Measurements from ENCODE around the gene FAM43A.

The FAM43A gene

GRCh38 chr3:194676471-194676870 is 9.2 kb upstream of the FAM43A start:
- no peak for DNase-seq (ENCODE audit: low read depth)

DNA sequence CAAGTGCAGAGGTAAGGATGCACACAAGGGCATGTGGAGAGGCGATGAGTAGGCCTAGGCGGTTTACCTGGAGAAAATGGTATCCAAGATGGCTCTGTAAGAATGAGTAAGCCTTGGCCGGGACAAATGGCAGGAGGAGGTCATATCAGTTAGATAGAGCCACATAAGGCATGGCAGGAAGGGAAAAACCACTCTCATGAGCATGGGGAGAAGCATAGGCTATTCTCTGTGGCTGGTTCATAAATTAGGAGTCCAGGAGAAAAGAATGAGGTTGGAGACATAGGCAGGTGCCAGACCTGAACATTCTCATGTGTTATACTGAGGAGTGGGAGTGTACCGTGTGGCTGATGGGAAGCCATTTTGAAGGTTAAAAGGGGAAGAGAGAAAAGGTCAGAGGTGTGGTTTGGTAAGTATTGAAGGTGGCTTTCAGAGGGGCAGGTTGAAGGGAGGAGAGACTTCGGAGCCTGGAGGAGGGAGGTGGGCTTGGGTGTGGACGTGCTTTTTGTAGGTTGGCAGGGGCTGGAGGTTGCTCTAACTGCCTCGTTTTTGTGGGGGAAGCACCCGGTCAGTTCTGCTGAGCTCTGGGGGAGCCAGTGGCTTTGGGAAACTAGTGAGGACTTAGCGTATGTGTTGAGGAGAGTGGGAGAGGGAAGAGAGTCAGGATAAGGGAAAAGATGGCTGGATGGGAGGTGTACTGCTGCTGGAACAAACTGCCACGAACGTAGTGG is 4.6 kb upstream of the FAM43A start:
- DNase-seq (ENCODE audit: low read depth), result no peak

- no peak for DNase-seq (ENCODE audit: low read depth)
These were observed 3.4 kb upstream of the FAM43A start for GRCh38 chr3:194682189-194682693.

- DNase-seq (ENCODE audit: low read depth), result peak; percentile 75
These were observed 2.9 kb upstream of the FAM43A start for GRCh38 chr3:194682694-194683310.

GRCh38 chr3:194683380-194683779 is 2.3 kb upstream of the FAM43A start:
- DNase-seq (ENCODE audit: low read depth), result no peak

- no peak for DNase-seq (ENCODE audit: low read depth)
These were observed 492 bp upstream of the FAM43A start for GRCh38 chr3:194685065-194685717.

DNA sequence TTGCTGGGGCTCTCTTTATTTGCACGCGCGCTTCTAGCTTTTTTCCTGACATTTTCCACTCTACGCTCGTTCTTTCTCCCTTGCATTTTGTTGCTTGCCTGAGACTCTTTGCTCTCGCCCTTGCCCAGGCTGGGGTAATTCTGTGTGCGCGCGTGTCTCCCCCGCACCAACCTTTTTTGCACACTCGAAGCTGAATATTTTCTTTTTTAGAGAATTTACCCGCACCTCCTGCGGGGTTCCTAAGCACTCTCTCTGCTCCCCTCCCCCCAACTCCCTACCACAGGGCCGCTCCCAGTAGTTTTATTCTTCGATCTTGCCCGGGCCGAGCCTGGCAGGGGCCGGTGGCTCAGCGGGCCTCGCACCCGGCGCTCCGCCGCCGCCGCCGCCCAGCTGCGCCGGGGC is 732 bp downstream of the FAM43A start:
- no peak for DNase-seq (ENCODE audit: low read depth)

DNA sequence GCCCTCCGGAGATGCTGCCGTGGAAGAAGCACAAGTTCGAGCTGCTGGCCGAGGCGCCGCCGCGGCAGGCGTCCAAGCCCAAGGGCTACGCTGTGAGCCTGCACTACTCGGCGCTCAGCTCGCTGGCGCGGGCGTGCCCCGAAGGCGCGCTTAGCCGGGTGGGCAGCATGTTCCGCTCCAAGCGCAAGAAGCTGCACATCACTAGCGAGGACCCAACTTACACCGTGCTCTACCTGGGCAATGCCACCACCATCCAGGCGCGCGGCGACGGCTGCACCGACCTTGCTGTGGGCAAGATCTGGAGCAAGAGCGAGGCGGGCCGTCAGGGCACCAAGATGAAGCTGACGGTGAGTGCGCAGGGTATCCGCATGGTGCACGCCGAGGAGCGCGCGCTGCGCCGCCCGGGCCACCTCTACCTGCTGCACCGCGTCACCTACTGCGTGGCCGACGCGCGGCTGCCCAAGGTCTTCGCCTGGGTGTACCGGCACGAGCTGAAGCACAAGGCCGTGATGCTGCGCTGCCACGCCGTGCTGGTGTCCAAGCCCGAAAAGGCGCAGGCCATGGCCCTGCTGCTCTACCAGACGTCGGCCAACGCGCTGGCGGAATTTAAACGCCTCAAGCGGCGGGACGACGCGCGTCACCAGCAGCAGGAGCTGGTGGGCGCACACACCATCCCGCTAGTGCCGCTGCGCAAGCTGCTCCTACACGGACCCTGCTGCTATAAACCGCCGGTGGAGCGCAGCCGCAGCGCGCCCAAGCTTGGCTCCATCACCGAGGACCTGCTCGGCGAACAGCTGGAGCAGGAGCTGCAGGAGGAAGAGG is 1.3 kb downstream of the FAM43A start:
- DNase-seq (ENCODE audit: low read depth), result no peak

DNA sequence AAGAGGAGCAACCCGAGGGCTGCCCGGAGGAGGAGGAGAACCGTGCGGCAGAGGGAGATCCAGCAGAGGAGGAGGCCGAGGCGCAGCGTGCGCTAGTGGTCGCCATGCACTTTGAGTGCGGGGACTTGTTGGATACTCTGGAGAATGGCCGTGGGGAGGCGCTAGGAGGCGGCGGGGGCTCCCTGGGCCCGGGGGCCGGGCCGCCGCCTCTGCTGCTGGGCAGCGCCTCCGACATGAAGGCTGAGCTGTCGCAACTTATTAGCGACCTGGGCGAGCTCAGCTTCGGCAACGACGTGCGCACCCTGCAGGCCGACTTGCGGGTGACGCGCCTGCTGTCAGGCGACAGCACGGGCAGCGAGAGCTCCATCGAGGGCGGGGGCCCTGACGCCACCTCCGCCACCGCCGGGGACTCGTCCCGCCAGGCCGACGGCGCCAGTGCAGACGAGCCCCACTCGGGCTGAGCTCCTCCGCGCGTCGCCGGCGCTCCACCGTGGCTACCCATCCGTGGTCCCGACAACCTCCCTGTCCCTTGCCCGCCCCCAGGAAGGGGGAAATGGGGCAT is 2.0 kb downstream of the FAM43A start:
- no peak for DNase-seq (ENCODE audit: low read depth)

- no peak for DNase-seq (ENCODE audit: low read depth)
These were observed 2.6 kb downstream of the FAM43A start for GRCh38 chr3:194688200-194688740.

GRCh38 chr3:194688946-194689345 is 3.3 kb downstream of the FAM43A start:
- DNase-seq (ENCODE audit: low read depth), result no peak

DNA sequence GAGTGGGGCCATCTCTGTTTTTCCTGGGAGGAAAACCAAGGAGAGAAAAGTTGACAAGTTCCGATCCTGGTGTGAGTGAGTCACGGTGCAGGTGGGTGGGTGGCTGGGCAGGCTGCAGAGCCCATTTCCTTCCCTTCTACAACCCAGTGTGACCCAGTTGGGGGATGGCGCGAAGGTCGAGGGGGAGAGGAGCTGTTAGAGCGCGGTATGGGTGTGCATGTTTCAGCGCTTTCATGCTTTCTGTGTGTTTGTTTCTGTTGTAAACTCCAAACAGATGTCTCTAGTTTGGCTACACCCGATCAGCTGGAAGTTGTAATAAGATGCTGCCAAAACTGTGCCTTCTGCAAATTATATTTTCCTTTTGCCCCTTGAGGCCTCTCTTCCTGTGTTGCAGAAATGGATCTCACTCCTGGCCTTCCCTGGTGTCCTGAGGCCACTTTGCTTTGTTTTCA is 3.8 kb downstream of the FAM43A start:
- no peak for DNase-seq (ENCODE audit: low read depth)

DNA sequence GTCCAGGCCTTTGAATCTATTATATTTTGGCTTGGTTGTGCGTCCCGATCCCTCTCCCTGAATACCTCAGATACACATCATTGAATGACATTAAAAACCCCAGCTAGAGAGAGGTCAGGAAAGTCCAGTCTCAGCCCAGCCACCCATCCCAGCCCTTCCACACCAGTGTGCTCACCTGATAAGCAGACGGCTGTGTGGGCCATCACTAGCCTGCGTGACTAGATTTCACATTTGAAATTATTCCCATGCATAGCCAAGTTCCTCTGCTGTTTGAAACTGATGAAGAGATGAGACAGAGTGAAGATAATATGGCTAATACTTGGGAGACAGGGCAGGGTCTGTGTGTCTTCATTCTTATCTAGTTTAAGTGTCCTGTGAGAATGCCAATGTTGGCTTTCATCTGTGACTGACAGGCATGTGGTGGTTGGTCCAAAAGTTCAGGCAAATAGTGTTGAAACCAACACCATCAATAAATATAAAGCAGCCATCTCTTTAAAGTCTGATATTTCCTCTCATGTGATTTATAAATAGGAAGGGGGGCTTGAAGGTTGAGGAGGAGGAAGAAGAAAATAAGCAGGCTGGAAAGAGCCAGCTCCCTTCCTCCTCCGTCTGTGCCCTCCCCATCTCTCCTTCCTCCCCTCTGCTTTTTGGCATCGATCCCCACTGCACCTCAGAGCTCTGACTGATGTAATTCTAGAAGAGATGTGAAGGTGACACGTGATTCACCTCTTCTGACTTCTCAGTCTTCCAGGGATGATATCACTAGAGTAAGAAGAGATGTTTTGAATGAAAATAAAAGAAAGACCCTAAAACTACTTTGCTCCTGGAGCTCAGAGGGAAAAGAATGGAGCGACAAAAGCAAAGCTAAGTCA is 5.1 kb downstream of the FAM43A start:
- no peak for DNase-seq (ENCODE audit: low read depth)

- DNase-seq (ENCODE audit: low read depth), result no peak
These were observed 6.0 kb downstream of the FAM43A start for GRCh38 chr3:194691481-194692283.

GRCh38 chr3:194696702-194697101 is 11.0 kb downstream of the FAM43A start:
- no peak for DNase-seq (ENCODE audit: low read depth)

GRCh38 chr3:194702545-194702944 is 16.9 kb downstream of the FAM43A start:
- DNase-seq (ENCODE audit: low read depth), result no peak

DNA sequence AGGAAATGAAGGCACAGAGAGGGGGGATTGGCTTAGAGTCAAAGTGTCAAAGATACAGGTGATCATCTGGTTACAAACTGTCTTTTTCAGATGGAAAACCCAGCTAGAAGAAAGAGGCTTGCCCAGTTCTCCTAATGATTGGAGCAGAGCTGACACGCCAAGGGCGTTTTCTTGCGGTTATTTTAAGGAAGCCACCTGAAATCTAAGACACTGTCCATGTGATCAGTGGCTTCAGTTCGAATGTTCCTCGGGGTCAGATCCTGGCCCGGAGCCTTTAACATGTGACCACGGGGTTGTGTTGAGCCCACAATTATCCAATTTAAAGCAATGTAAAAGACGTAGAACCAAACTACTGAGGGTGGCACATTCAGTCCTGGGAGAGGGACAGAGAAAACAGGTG is 19.5 kb downstream of the FAM43A start:
- DNase-seq (ENCODE audit: low read depth), result no peak

DNA sequence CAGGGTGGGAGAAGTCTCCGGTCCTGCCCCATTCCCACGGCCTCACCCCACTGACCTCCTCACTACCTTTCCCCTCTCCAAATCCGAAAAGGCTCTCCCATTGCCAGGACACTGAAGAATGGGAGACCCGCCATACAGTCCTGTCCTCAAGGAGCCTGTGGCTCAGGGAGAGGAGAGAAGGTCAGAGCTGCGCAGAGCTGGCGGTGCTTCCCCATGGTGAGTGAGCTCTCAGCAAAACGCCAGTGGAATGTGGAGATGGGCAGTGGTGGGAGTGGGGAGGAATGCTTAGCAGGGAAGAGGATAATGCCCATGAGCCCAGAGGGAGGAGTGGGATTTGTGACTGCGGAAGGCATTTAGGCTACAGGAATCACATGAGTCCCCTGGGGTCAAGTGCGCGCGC is 20.1 kb downstream of the FAM43A start:
- DNase-seq (ENCODE audit: low read depth), result no peak

DNA sequence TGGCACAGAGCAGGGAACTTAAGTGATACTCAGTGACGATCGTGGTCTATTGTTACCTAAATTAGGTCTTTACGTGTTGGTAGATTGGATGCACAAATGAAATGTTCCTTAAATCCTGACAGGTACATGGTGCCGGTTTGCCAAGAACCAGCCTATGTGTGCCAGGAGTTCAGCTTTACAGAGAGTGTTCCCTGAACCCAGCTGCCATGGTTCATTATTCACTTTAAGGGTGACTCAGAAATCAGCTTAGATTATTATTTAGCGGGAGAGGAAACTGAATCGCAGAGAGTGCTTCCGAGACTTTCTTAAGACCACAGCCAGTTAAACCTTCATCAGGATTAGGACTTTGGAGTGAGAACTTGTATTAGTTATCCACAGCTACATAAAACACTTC is 21.5 kb downstream of the FAM43A start:
- no peak for DNase-seq (ENCODE audit: low read depth)

- DNase-seq (ENCODE audit: low read depth), result no peak
These were observed 25.6 kb downstream of the FAM43A start for GRCh38 chr3:194711286-194711685.
